A549 (cell line): ENCODE measurements around the gene PGS1. TPM values are rescaled to one million over a fixed set of nuclear protein-coding genes. Genes with fewer than 3 reads are reported as not detected.

Experiments
- ATAC-seq, 2 experiments: fragments of 200-7000 bp in 1 of 2; fragments of >200 bp in 1 of 2; cut with Nextera tagmentation in 1 of 2; cut with Tn5 transposase in 1 of 2; 3 replicates each; pipeline versions ENCODE4 v1.8.0 to v1.9.1; 2018 to 2020; ENCODE audit warnings: mild to moderate bottlenecking in 1 of 2, moderate library complexity in 1 of 2
- CTCF ChIA-PET: fragments of 300-600 bp; sonication (Branson Sonifier 250); formaldehyde crosslinking; extraction: SDS; loops from one replicate; lab custom pipeline; 2021; ENCODE audit warnings: antibody characterized with exemption, inconsistent platforms; lab: Yijun Ruan, JAX
- POLR2A ChIA-PET: fragments of 350-600 bp; formaldehyde crosslinking; extraction: SDS; loops from one replicate; lab custom pipeline; 2021; ENCODE audit warnings: antibody characterized with exemption, inconsistent platforms; lab: Yijun Ruan, JAX
- DNase-seq, 2 experiments: peaks; one replicate each; pipeline versions ENCODE4 v3.0.0 to v3.0.0-alpha.2; 2011 to 2016; ENCODE audit warnings: low read depth in 1 of 2, low spot score in 1 of 2
- FAIRE-seq: peaks from 2 replicates; lab custom pipeline; 2011; peaks lifted over from hg19 to GRCh38; lab: Jason Lieb, UNC
- H3K27ac ChIP-seq, 2 experiments: fragments of >200 bp; sonication (Bioruptor Twin); formaldehyde crosslinking; 3 replicates each; pipeline ENCODE4 v1.5.1; 2016 to 2017
- H3K4me1 ChIP-seq: fragments of >200 bp; sonication (Bioruptor Twin); formaldehyde crosslinking; 3 replicates; pipeline ENCODE4 v1.6.1; 2016
- H3K4me2 ChIP-seq: fragments of >200 bp; sonication (Bioruptor Twin); formaldehyde crosslinking; 3 replicates; pipeline ENCODE4 v1.6.1; 2016
- H3K4me3 ChIP-seq: fragments of >200 bp; sonication (Bioruptor Twin); formaldehyde crosslinking; 3 replicates; pipeline ENCODE4 v1.5.1; 2016
- H3K9me3 ChIP-seq: fragments of >200 bp; sonication (Bioruptor Twin); formaldehyde crosslinking; 3 replicates; pipeline ENCODE4 v1.6.1; 2016
- BHLHE40 ChIP-seq: IDR thresholded peaks from 2 replicates; pipeline ENCODE4 v1.6.1; 2012; ENCODE audit warnings: low read depth, low read length, inconsistent platforms
- CEBPB ChIP-seq, 2 experiments: fragments of >200 bp in 1 of 2; sonication (Bioruptor Twin) in 1 of 2; formaldehyde crosslinking in 1 of 2; IDR thresholded peaks; 2 replicates each; pipeline ENCODE4 v1.6.1; 2012 to 2016
- CHD2 ChIP-seq: fragments of 150-350 bp; IDR thresholded peaks from 2 replicates; pipeline ENCODE4 v1.6.1; 2014; ENCODE audit warnings: low read length; ENCODE audit not compliant: partially characterized antibody
- CHD4 ChIP-seq: fragments of 200-600 bp; sonication (generic); IDR thresholded peaks from 2 replicates; pipeline ENCODE4 v1.6.1; 2016; ENCODE audit warnings: antibody characterized with exemption, mild to moderate bottlenecking, borderline replicate concordance
- EHF ChIP-seq: fragments of 250-450 bp; sonication (Bioruptor Pico); IDR thresholded peaks from 2 replicates; pipeline ENCODE4 v1.5.0; 2020; ENCODE audit warnings: mild to moderate bottlenecking
- EHMT2 ChIP-seq: fragments of 200-600 bp; sonication (generic); IDR thresholded peaks from 2 replicates; pipeline ENCODE4 v1.6.1; 2016; ENCODE audit warnings: antibody characterized with exemption, low read depth, mild to moderate bottlenecking, moderate library complexity
- FOSB ChIP-seq: fragments of 250-450 bp; sonication (Bioruptor Pico); IDR thresholded peaks from 2 replicates; pipeline ENCODE4 v1.5.0; 2020; ENCODE audit warnings: mild to moderate bottlenecking, moderate library complexity
- FOSL2 ChIP-seq, 2 experiments: fragments of 450-650 bp in 1 of 2; fragments of >200 bp in 1 of 2; sonication (Bioruptor Twin) in 1 of 2; formaldehyde crosslinking; IDR thresholded peaks; 2 replicates each; pipeline versions ENCODE4 v1.5.0 to v1.6.1; 2016 to 2020; ENCODE audit warnings: mild to moderate bottlenecking in 1 of 2, moderate library complexity in 1 of 2
- FOXS1 ChIP-seq: fragments of 250-450 bp; sonication (Bioruptor Pico); IDR thresholded peaks from 2 replicates; pipeline ENCODE4 v1.5.0; 2020; ENCODE audit warnings: mild to moderate bottlenecking, moderate library complexity
- GATA3 ChIP-seq: IDR thresholded peaks from 2 replicates; pipeline ENCODE4 v1.6.1; 2012; ENCODE audit warnings: borderline replicate concordance
- HEYL ChIP-seq: fragments of 250-450 bp; sonication (Bioruptor Pico); IDR thresholded peaks from 2 replicates; pipeline ENCODE4 v1.8.0; 2021; ENCODE audit warnings: mild to moderate bottlenecking, moderate library complexity
- HOXA7 ChIP-seq: fragments of 250-450 bp; sonication (Bioruptor Pico); IDR thresholded peaks from 2 replicates; pipeline ENCODE4 v1.5.0; 2020; ENCODE audit warnings: mild to moderate bottlenecking, moderate library complexity
- HOXB13 ChIP-seq: fragments of 250-450 bp; sonication (Bioruptor Pico); IDR thresholded peaks from 2 replicates; pipeline ENCODE4 v1.5.0; 2020; ENCODE audit warnings: low read depth, mild to moderate bottlenecking, moderate library complexity
- JUN ChIP-seq, 2 experiments: fragments of >200 bp; sonication (Bioruptor Twin); formaldehyde crosslinking; IDR thresholded peaks; 2 replicates in 1 of 2; 3 replicates in 1 of 2; pipeline ENCODE4 v1.6.1; 2016 to 2017
- KDM1A ChIP-seq: fragments of 200-600 bp; sonication (generic); IDR thresholded peaks from 2 replicates; pipeline ENCODE4 v1.6.1; 2016; ENCODE audit warnings: low read depth, mild to moderate bottlenecking
- MAFK ChIP-seq: fragments of 450-650 bp; IDR thresholded peaks from 2 replicates; pipeline ENCODE4 v1.6.1; 2014; ENCODE audit not compliant: partially characterized antibody
- MAZ ChIP-seq: fragments of 150-350 bp; IDR thresholded peaks from 2 replicates; pipeline ENCODE4 v1.6.1; 2014; ENCODE audit warnings: antibody characterized with exemption, low read depth, low read length, borderline replicate concordance
- MYC ChIP-seq: IDR thresholded peaks from 2 replicates; pipeline ENCODE4 v1.6.1; 2012; ENCODE audit warnings: mild to moderate bottlenecking, inconsistent platforms, low read length, improper control_type of control experiment, borderline replicate concordance
- POLR2A ChIP-seq: IDR thresholded peaks from 2 replicates; pipeline ENCODE4 v1.6.1; 2012; ENCODE audit warnings: mild to moderate bottlenecking, low read length
- RARB ChIP-seq: fragments of 250-450 bp; sonication (Bioruptor Pico); IDR thresholded peaks from 2 replicates; pipeline ENCODE4 v1.8.0; 2021; ENCODE audit warnings: mild to moderate bottlenecking, moderate library complexity
- REST ChIP-seq: fragments of 200-600 bp; sonication (generic); IDR thresholded peaks from 2 replicates; pipeline ENCODE4 v1.6.1; 2016; ENCODE audit warnings: antibody characterized with exemption, mild to moderate bottlenecking, moderate library complexity
- RFX5 ChIP-seq: fragments of 450-650 bp; IDR thresholded peaks from 2 replicates; pipeline ENCODE4 v1.7.1; 2014; ENCODE audit warnings: antibody characterized with exemption, mild to moderate bottlenecking, moderate library complexity
- RNF2 ChIP-seq: fragments of 200-600 bp; sonication (generic); IDR thresholded peaks from 2 replicates; pipeline ENCODE4 v1.6.1; 2016; ENCODE audit warnings: low read depth, mild to moderate bottlenecking, antibody characterized with exemption, moderate library complexity, borderline replicate concordance
- SMC3 ChIP-seq: fragments of >200 bp; sonication (Bioruptor Twin); formaldehyde crosslinking; IDR thresholded peaks from 3 replicates; pipeline ENCODE4 v1.6.1; 2018; ENCODE audit warnings: inconsistent platforms
- SREBF2 ChIP-seq: fragments of 450-650 bp; IDR thresholded peaks from 2 replicates; pipeline ENCODE4 v1.6.1; 2014; ENCODE audit warnings: mild to moderate bottlenecking, moderate library complexity
- TP53 ChIP-seq: fragments of 250-450 bp; sonication (Bioruptor Pico); IDR thresholded peaks from 2 replicates; pipeline ENCODE4 v1.5.0; 2021; ENCODE audit warnings: mild to moderate bottlenecking, moderate library complexity
- ZNF302 ChIP-seq: fragments of 250-450 bp; sonication (Bioruptor Pico); IDR thresholded peaks from 2 replicates; pipeline ENCODE4 v1.9.0; 2021; ENCODE audit warnings: inconsistent platforms, mild to moderate bottlenecking, moderate library complexity
- WGBS: methylation state at CpG from one replicate; pipeline ENCODE4 v1.1.6; 2017; ENCODE audit errors: missing lambda C conversion rate; 5-methylcytosine and 5-hydroxymethylcytosine counted together
- polyA plus RNA-seq, 4 experiments: library from polyadenylated mRNA; depleted of rRNA in 3 of 4; stranded (reverse); fragments of >200 nt; fragmentation: RNase III in 1 of 4; extraction: RNeasy Plus Mini Kit Qiagen cat#74134 plus additional on column Dnase treatment in 1 of 4; gene quantifications; 2 replicates in 3 of 4; 3 replicates in 1 of 4; pipeline ENCODE4 v1.2.3, GENCODE V29; 2011 to 2017
- TF ChIP-seq, protein P1 (sequence below): fragments of 250-450 bp; sonication (Bioruptor Pico); IDR thresholded peaks from 2 replicates; pipeline ENCODE4 v1.5.0; 2020; ENCODE audit warnings: low read depth, mild to moderate bottlenecking, moderate library complexity
- TF ChIP-seq, protein P2 (sequence below): IDR thresholded peaks from 2 replicates; pipeline ENCODE4 v1.6.1; 2012
- TF ChIP-seq, protein P3 (sequence below): IDR thresholded peaks from 2 replicates; pipeline ENCODE4 v1.6.1; 2012
- TF ChIP-seq, protein P4 (sequence below): fragments of >200 bp; sonication (Bioruptor Twin); formaldehyde crosslinking; IDR thresholded peaks from 2 replicates; pipeline ENCODE4 v1.6.1; 2016

Gene PGS1
- polyA plus RNA-seq, 2 of the 4 experiments (the other 2 are of a cell fraction): 23.7 to 29.5 TPM

DNA sequence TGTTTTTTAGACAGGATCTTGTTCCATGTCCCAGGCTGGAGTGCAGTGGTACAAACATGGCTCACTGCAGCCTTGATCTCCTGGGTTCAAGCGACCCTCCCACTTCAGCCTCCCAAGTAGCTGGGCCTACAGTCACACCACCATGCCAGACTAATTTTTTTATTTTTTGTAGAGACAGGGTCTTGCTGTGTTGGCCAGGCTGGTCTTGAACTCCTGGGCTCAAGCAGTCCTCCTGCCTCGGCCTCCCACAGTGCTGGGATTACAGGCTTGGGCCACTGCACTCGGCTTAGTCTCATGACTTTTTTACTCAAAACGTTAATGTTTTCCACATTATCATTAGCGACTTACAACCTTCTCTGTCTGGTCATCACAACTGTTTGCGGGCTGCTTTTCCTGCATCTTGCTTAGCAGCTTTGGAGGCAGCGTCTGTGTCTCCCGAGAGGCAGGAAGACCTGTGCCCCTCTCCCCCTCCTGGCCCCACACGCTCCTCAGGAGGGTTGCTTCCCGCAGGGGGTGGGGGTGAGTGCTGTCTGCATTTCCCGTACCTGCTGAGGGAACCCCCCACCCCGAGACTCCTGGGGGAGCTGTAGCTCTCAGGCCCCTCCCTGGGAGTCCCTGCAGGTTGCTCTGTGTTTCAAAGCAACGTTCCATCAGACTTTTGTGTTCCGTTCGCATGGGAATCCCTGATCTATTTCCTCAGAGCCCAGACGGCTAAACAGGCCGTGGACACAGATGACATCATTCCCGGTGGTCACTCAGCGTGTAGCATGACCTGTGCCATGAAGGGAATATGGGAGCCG is 52.6 kb downstream of the PGS1 start:
- Histone ChIP-seq H3K4me3 (no peak overlapping the region), H3K4me1 (no peaks in the 10 kb centered on the region), H3K9me3 (no peaks in the 10 kb centered on the region), H3K27ac (no peak overlapping the region), H3K4me2 (no peak overlapping the region)
- CTCF ChIA-PET: interaction anchor here (0.8 to 3.9 kb wide), 6 partner anchors 8 to 306 kb away, joined by 3 to 31 read pairs (median 4); no protein-coding TSS in a partner anchor
- WGBS: 90% methylated on average over 20 of the region's 20 CpGs
- FAIRE-seq: no peak
- no peak for TF ChIP-seq HOXA7
- TF ChIP-seq, protein P1, sequence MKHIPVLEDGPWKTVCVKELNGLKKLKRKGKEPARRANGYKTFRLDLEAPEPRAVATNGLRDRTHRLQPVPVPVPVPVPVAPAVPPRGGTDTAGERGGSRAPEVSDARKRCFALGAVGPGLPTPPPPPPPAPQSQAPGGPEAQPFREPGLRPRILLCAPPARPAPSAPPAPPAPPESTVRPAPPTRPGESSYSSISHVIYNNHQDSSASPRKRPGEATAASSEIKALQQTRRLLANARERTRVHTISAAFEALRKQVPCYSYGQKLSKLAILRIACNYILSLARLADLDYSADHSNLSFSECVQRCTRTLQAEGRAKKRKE: no peak
- TF ChIP-seq HOXB13 (CRISPR knock-in tag): no peak
- TF ChIP-seq FOSL2 (IDR thresholded peaks at IDR 0.05): no peak
- TF ChIP-seq FOSL2 (CRISPR knock-in tag; IDR thresholded peaks at IDR 0.05): no peak
- TF ChIP-seq CHD4: no peak
- no peak for TF ChIP-seq GATA3
- no peak for TF ChIP-seq MAFK
- no peak for TF ChIP-seq ZNF302 (CRISPR knock-in tag)
- TF ChIP-seq MAZ: no peak
- no peak for TF ChIP-seq TP53 (CRISPR knock-in tag)
- no peak for TF ChIP-seq EHMT2
- no peak for TF ChIP-seq CEBPB (IDR thresholded peaks at IDR 0.05)
- TF ChIP-seq FOSB (CRISPR knock-in tag): no peak
- no peak for TF ChIP-seq BHLHE40
- TF ChIP-seq RARB (CRISPR knock-in tag): no peak
- no peak for TF ChIP-seq CHD2
- no peak for TF ChIP-seq RNF2
- TF ChIP-seq, protein P2, sequence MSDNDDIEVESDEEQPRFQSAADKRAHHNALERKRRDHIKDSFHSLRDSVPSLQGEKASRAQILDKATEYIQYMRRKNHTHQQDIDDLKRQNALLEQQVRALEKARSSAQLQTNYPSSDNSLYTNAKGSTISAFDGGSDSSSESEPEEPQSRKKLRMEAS: no peak
- no peak for TF ChIP-seq KDM1A
- TF ChIP-seq HEYL (CRISPR knock-in tag): no peak
- no peak for ATAC-seq
- POLR2A ChIA-PET: no interaction called here
- no peak for DNase-seq

GRCh38 chr17:78431692-78431958 is 53.2 kb downstream of the PGS1 start:
- CTCF ChIA-PET: interaction anchor here (0.8 to 3.9 kb wide), 7 partner anchors 8 to 306 kb away, joined by 3 to 31 read pairs (median 3); no protein-coding TSS in a partner anchor
- FAIRE-seq: no peak

DNA sequence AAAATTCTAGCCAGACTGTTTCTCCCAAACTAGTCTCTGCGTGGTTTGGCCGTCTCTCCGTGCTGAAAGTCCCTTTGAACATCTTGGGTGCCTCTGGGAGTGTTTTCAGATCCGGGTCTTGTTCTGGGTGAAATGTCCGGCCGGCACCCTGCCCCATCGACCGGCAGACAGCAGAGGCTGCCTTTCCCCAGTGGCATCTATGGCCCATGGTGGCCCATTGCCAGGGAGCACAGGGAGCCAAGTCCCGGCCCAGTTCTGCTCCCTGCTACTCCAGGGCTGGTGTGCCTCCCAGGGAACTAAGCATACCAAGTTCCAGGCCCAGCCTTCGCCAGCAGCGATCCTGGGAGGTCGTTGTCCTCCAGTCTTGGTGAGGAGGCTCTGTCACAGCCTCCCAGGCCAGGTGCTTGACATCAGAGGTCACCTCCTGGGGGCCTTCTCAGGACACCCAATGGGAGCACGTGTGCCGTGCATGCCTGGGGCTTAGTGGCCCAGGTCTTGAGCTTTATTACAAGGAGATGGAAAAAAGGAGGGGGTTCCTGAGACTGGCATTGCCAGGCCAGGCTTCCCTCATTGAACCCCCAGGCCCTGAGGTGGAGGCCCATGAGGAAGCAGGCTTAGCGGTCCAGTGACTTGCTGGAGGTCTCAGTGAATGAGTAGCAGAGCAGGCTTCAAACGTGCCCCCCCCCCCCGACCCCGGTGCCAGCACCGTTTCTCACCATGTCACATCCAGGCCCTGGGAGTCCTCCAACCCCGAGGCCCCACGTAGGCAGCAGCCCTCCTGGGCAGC is 54.0 kb downstream of the PGS1 start:
- FAIRE-seq (no peak), DNase-seq (no peak), ATAC-seq (no peak)
- Histone ChIP-seq H3K27ac (no peak overlapping the region), H3K4me3 (no peak overlapping the region), H3K9me3 (no peaks in the 10 kb centered on the region), H3K4me1 (no peaks in the 10 kb centered on the region), H3K4me2 (no peak overlapping the region)
- POLR2A ChIA-PET: no interaction called here
- CTCF ChIA-PET: interaction anchor here (0.9 to 3.9 kb wide), 6 partner anchors 8 to 307 kb away, joined by 3 to 31 read pairs (median 4); no protein-coding TSS in a partner anchor
- WGBS: 84% methylated on average over 19 of the region's 21 CpGs
- no peak for TF ChIP-seq FOXS1 (CRISPR knock-in tag)
- TF ChIP-seq, protein P3, sequence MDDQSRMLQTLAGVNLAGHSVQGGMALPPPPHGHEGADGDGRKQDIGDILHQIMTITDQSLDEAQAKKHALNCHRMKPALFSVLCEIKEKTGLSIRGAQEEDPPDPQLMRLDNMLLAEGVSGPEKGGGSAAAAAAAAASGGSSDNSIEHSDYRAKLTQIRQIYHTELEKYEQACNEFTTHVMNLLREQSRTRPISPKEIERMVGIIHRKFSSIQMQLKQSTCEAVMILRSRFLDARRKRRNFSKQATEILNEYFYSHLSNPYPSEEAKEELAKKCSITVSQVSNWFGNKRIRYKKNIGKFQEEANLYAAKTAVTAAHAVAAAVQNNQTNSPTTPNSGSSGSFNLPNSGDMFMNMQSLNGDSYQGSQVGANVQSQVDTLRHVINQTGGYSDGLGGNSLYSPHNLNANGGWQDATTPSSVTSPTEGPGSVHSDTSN: no peak
- TF ChIP-seq, protein P4, sequence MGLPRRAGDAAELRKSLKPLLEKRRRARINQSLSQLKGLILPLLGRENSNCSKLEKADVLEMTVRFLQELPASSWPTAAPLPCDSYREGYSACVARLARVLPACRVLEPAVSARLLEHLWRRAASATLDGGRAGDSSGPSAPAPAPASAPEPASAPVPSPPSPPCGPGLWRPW: no peak
- TF ChIP-seq RFX5: no peak
- no peak for TF ChIP-seq POLR2A
- TF ChIP-seq RNF2: no peak
- no peak for TF ChIP-seq EHMT2
- no peak for TF ChIP-seq FOSB (CRISPR knock-in tag)
- no peak for TF ChIP-seq EHF
- TF ChIP-seq SREBF2: no peak
- no peak for TF ChIP-seq JUN (IDR thresholded peaks at IDR 0.05)
- TF ChIP-seq REST: no peak

More at GRCh38 chr17:78431692-78431958, 53.2 kb downstream of the PGS1 start:
- Histone ChIP-seq H3K27ac (no peak overlapping the region), H3K4me3 (no peak overlapping the region), H3K9me3 (no peaks in the 10 kb centered on the region), H3K4me2 (no peak overlapping the region), H3K4me1 (no peaks in the 10 kb centered on the region)
- ATAC-seq (no peak), DNase-seq (no peak)
- POLR2A ChIA-PET: no interaction called here
- WGBS: 97% methylated on average over 11 of the region's 11 CpGs
- TF ChIP-seq SMC3 (no peak), MYC (no peak)
